Sigmoid colon (tissue), 7 donors: ENCODE data around the gene TDRD7. TPM values are rescaled to one million over a fixed set of nuclear protein-coding genes. Genes with fewer than 3 reads are reported as not detected.
A peak's percentile ranks its signal among the peaks of the same experiment; 100 is the strongest.

Source experiments
- DNase-seq: peaks from one replicate; pipeline ENCODE4 v3.0.0-alpha.2; 2019
- H3K27ac ChIP-seq, 4 donors: fragments of 200-600 bp; sonication (generic); one replicate each; pipeline ENCODE4 v1.5.1; 2016 to 2019; ENCODE audit warnings: mild to moderate bottlenecking in 1 of 4
- H3K27me3 ChIP-seq, 3 donors: fragments of 200-600 bp; sonication (generic); one replicate each; pipeline ENCODE4 v1.5.1; 2019; ENCODE audit warnings: mild to moderate bottlenecking in 1 of 3
- H3K36me3 ChIP-seq, 4 donors: fragments of 200-600 bp; sonication (generic); one replicate each; pipeline ENCODE4 v1.5.1; 2016 to 2019
- H3K4me1 ChIP-seq, 4 donors: fragments of 200-600 bp; sonication (generic); one replicate each; pipeline ENCODE4 v1.5.1; 2017 to 2019
- H3K4me3 ChIP-seq, 4 donors: fragments of 200-600 bp; sonication (generic); one replicate each; pipeline ENCODE4 v1.5.1; 2017 to 2019; ENCODE audit warnings: mild to moderate bottlenecking in 2 of 4, moderate library complexity in 1 of 4
- H3K9me3 ChIP-seq, 4 donors: fragments of 200-600 bp in 3 of 4; sonication (generic) in 3 of 4; one replicate each; pipeline versions ENCODE4 v1.5.1 to v1.6.1; 2013 to 2019
- CTCF ChIP-seq, 4 experiments: fragments of 450-650 bp in 3 of 4; fragments of 200-600 bp in 1 of 4; IDR thresholded peaks; one replicate each; pipeline ENCODE4 v1.5.1; 2016 to 2019; ENCODE audit warnings: antibody characterized with exemption in 4 of 4, mild to moderate bottlenecking in 3 of 4, moderate library complexity in 2 of 4
- EP300 ChIP-seq, 4 donors: sonication (generic); formaldehyde crosslinking; IDR thresholded peaks; one replicate each; pipeline ENCODE4 v1.6.1; 2017; ENCODE audit warnings: antibody characterized with exemption in 4 of 4
- POLR2A ChIP-seq, 2 donors: fragments of 450-650 bp; IDR thresholded peaks; one replicate each; pipeline ENCODE4 v1.6.1; 2016; ENCODE audit warnings: antibody characterized with exemption in 2 of 2, mild to moderate bottlenecking in 2 of 2, moderate library complexity in 2 of 2
- POLR2AphosphoS5 ChIP-seq, 4 donors: sonication (generic); formaldehyde crosslinking; IDR thresholded peaks; one replicate each; pipeline ENCODE4 v1.6.1; 2017; ENCODE audit warnings: antibody characterized with exemption in 4 of 4
- WGBS, 2 donors: extraction: QIAGEN DNeasy Blood & Tissue Kit; methylation state at CpG; one replicate each; pipeline ENCODE4 v1.1.7; 2013; 5-methylcytosine and 5-hydroxymethylcytosine counted together
- intact Hi-C: fragments of 100-400 bp; cut with DNase I; formaldehyde crosslinking; loops from one replicate; pipeline ENCODE4 v1.15.1; 2023
- polyA plus RNA-seq, 3 donors: library from polyadenylated mRNA; stranded (reverse); fragments of 200-250 nt; gene quantifications; one replicate each; pipeline ENCODE4 v1.2.3, GENCODE V29; 2013
- total RNA-seq, 4 donors: library from RNA; depleted of rRNA; stranded (reverse); fragments of >200 nt; gene quantifications; one replicate each; pipeline ENCODE4 v1.1.0, GENCODE V29; 2016
- donor health status: healthy with polysubstance abuse.
- donor health status: Bipolar disorder and iron deficiency.
- donor health status: healthy.

The TDRD7 gene
- total and polyA plus RNA-seq, 7 donors = 10.5 to 25.7 (median 17.5) TPM

- no peak for DNase-seq
- H3K27me3 ChIP-seq = no peaks in the 10 kb centered on the region
- peaks cover 0 to 26% (median 4%) of the 10 kb centered on the region in 4 donors for H3K36me3 ChIP-seq
- intact Hi-C loops = no loop called here
- WGBS, 2 donors = 90% methylated on average over 18 of the region's 18 CpGs
- peak overlapping the region; percentile 77 to 92 (median 86) for H3K27ac ChIP-seq
- no peak overlapping the region for H3K4me3 ChIP-seq
- H3K9me3 ChIP-seq = no peaks in the 10 kb centered on the region
- peaks cover 0 to 61% (median 55%) of the 10 kb centered on the region in 4 donors for H3K4me1 ChIP-seq
- TF ChIP-seq CTCF (IDR thresholded peaks at IDR 0.05) (no peak), POLR2AphosphoS5 (IDR thresholded peaks at IDR 0.05) (no peak), POLR2A (IDR thresholded peaks at IDR 0.05) (no peak), EP300 (IDR thresholded peaks at IDR 0.05) (no peak)
Observed at GRCh38 chr9:97527626-97528528, 116.0 kb downstream of the TDRD7 start.

GRCh38 chr9:97528529-97529230 lies 116.8 kb downstream of the TDRD7 start:
- Histone ChIP-seq H3K4me3 (no peak overlapping the region), H3K27me3 (no peaks in the 10 kb centered on the region), H3K4me1 (peaks cover 0 to 63% (median 56%) of the 10 kb centered on the region in 4 donors), H3K9me3 (no peaks in the 10 kb centered on the region), H3K27ac (peak overlapping the region; percentile 77 to 92 (median 86)), H3K36me3 (peaks cover 0 to 26% (median 4%) of the 10 kb centered on the region in 4 donors)
- intact Hi-C loops = no loop called here
- WGBS, 2 donors = 77 to 86% methylated on average over 8 of the region's 8 CpGs
- TF ChIP-seq POLR2AphosphoS5 (IDR thresholded peaks at IDR 0.05) (no peak), POLR2A (IDR thresholded peaks at IDR 0.05) (no peak)
- no peak for DNase-seq

GRCh38 chr9:97529363-97530076 lies 117.6 kb downstream of the TDRD7 start:
- WGBS, 2 donors = 66 to 70% methylated on average over 11 of the region's 11 CpGs
- H3K27ac ChIP-seq = peak overlapping the region; percentile 77 to 92 (median 86)
- peak; percentile 85 for DNase-seq

GRCh38 chr9:97531888-97532376 lies 120.0 kb downstream of the TDRD7 start:
- H3K27me3 ChIP-seq = no peaks in the 10 kb centered on the region
- WGBS, 2 donors = 66 to 74% methylated on average over 9 of the region's 9 CpGs
- H3K4me3 ChIP-seq = no peak overlapping the region
- peak overlapping the region; percentile 77 to 92 (median 86) for H3K27ac ChIP-seq
- TF ChIP-seq POLR2A (IDR thresholded peaks at IDR 0.05) (no peak), EP300 (IDR thresholded peaks at IDR 0.05) (peak in 3 of 4 donors; percentile 18 to 77 (median 53)), POLR2AphosphoS5 (IDR thresholded peaks at IDR 0.05) (peak; percentile 58 to 80 (median 75)), CTCF (IDR thresholded peaks at IDR 0.05) (no peak)
- intact Hi-C loops = loop anchor here (5.0 kb wide), 1 partner anchor 60 kb away; no protein-coding TSS in a partner anchor
- peak; percentile 77 for DNase-seq
- peaks cover 0 to 84% (median 80%) of the 10 kb centered on the region in 4 donors for H3K4me1 ChIP-seq
- H3K36me3 ChIP-seq = peaks cover 0 to 9% (median 0%) of the 10 kb centered on the region in 4 donors
- no peaks in the 10 kb centered on the region for H3K9me3 ChIP-seq

More at GRCh38 chr9:97529363-97530076, 117.6 kb downstream of the TDRD7 start:
- Histone ChIP-seq H3K9me3 (no peaks in the 10 kb centered on the region), H3K36me3 (peaks cover 0 to 26% (median 4%) of the 10 kb centered on the region in 4 donors), H3K27me3 (no peaks in the 10 kb centered on the region), H3K4me3 (no peak overlapping the region), H3K4me1 (peaks cover 0 to 66% (median 59%) of the 10 kb centered on the region in 4 donors)
- intact Hi-C loops = loop anchor here (5.0 kb wide), 1 partner anchor 63 kb away; no protein-coding TSS in a partner anchor
- TF ChIP-seq POLR2A (IDR thresholded peaks at IDR 0.05) = no peak
- TF ChIP-seq EP300 (IDR thresholded peaks at IDR 0.05) = peak; percentile 41 to 94 (median 68)
- TF ChIP-seq POLR2AphosphoS5 (IDR thresholded peaks at IDR 0.05) = peak; percentile 76 to 89 (median 86)

GRCh38 chr9:97534185-97534584 lies 122.3 kb downstream of the TDRD7 start:
- DNase-seq = peak; percentile 21
- H3K4me1 ChIP-seq = peaks cover 0 to 69% (median 57%) of the 10 kb centered on the region in 4 donors
- no peaks in the 10 kb centered on the region for H3K9me3 ChIP-seq
- WGBS, 2 donors = 76 to 86% methylated on average over 3 of the region's 3 CpGs
- TF ChIP-seq POLR2A (IDR thresholded peaks at IDR 0.05) (no peak), EP300 (IDR thresholded peaks at IDR 0.05) (no peak), CTCF (IDR thresholded peaks at IDR 0.05) (no peak), POLR2AphosphoS5 (IDR thresholded peaks at IDR 0.05) (no peak)
- peaks cover 0 to 8% (median 0%) of the 10 kb centered on the region in 4 donors for H3K36me3 ChIP-seq
- H3K27ac ChIP-seq = peak overlapping the region in 1 of 4 donors; percentile 44
- intact Hi-C loops = loop anchor here (5.0 kb wide), 1 partner anchor 58 kb away; no protein-coding TSS in a partner anchor
- no peak overlapping the region for H3K4me3 ChIP-seq
- no peaks in the 10 kb centered on the region for H3K27me3 ChIP-seq
